Measurements from ENCODE around the gene CDK11B.
"Not testable (repeated sequence)": the region's sequence is repeated elsewhere in the genome, so short reads cannot be mapped to it uniquely, and the experiment has no call there.

The CDK11B gene

DNA sequence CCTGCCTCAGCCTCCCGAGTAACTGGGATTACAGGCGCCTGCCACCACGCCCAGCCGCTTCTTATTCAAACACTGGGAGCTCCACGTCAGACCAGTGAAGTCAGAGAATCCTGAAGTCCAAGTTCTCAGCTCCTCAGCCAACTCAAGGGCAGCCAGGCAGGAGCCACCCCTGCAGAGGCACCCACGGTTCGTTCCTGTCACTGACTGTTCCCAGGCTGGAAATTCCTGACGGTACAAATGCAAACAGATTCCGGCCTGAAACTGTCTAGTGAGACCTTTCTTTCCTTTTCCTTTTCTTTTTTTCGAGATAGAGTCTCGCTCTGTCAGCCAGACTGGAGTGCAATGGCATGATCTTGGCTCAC is 22.1 kb upstream of the CDK11B start:
- no peak for DNase-seq

GRCh38 chr1:1680031-1680911 is 21.5 kb upstream of the CDK11B start:
- DNase-seq, result no peak

DNA sequence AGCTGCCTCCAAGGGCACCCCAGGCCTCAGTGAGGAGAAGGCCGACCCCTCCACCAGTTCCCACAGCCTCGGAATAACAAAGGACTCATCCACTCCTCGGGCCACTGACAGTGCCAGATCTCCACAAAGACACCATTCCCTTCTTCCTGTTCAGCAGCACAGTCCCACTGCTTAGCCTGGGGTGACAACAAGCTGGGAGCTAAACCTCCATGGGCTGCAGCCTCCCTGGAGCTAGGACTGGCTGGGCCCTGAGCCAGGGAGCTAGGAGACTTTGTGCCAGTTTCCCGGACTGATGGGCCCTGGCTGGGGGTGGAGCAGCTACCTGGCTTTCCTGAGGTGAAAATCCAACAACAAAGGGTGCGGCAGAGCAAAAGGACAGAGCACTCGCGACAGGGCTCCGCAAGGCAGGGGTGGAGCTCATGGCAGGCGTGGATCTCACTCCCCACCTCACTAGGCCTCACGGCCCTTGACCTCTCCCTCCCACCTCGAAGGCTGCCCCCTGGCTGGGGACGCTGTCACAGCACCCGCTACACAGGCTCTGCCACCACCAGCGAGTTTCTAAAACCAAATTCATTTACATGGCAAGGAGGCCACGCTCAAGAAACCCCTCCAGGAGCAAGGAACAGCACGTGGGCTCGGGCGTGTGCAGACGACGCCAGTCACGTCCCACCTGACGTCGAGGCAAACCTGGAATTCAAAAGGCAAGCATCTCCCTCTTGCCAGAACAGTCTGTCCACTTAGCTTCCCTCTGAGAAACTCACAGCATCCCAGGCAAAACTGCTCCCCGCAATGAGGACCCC is 20.0 kb upstream of the CDK11B start:
- DNase-seq, result no peak

DNA sequence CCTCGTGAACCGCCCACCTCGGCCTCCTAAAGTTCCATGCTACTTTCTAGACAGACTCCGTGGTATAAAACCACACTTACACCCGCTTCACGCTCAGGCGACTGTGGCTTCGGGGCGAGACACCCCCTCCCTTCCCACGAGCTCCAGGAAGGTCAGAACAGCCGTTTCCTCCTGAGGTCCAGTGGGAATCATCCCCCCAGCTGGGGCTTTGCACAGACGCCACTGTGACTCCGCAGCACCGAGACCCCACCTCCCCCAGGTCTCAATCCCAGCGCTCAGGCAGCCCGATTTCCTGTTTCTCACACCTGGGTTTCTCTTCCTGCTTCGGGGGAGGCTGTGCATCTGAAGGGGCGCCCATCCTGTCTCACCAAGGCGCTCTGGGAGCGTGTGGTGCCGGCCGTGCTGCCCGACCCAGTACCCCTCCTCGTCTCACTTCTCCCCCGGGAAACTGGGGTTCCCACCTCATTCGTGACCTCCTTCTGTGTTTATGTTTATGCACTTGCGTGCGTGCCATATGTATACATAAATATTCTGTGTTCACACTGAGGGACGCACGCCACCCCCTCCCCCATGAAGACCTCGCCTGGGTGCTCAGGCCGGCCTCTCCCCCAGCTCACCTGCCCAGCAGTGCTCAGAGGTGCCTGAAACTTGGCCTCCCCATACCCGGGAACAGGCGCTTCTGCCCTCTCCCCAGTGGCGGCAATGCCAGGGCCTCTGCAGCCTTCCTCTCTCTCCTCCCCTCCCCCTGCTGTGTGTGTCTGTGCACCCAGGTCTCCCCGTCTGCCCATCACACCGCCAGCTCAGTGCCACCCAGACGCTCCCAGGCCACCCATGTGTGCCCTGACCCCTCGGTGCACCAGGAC is 19.1 kb upstream of the CDK11B start:
- DNase-seq, result no peak

DNA sequence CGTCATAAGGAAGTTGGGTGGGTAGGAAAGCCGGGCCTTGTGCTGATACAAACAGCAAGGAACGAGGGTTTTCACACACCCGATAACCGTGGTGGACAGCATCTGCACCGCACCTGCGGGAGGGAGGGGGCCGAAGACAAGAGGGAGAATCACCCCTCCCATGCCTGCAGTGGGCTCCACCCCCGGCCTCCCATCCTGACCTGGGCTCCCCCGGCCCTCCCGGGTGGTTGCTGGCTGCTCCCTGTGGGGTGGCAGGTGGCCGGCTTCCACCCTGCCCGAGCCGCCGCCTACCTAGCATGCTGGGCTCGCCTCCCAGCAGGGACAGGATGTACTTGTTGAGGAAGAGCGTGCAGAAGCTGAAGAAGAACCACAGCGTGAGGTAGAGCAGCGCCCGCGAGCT is 17.3 kb upstream of the CDK11B start:
- not testable (repeated sequence) for DNase-seq

DNA sequence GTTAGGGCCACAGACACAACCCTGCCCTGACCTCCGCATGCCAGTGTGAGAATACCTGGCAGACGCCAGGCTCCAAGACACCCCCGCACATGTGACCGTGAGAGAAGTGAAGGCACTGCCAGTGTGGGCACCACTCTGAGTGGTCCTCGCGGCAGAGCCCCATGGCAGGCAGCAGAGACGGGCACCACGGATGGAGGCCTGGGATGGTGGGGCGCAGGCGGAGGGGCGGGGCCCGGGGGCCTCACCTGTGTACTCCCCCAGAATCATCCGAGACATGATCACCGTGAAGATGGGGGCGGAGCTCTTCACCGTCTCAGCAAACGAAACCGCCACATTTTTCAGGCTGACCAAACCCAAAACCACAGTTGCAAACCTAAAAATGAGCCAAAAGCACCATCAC is 16.4 kb upstream of the CDK11B start:
- not testable (repeated sequence) for DNase-seq

GRCh38 chr1:1674806-1675205 is 16.0 kb upstream of the CDK11B start:
- DNase-seq, result not testable (repeated sequence)

- no peak for DNase-seq
Measured at GRCh38 chr1:1672181-1672965, 13.6 kb upstream of the CDK11B start.

DNA sequence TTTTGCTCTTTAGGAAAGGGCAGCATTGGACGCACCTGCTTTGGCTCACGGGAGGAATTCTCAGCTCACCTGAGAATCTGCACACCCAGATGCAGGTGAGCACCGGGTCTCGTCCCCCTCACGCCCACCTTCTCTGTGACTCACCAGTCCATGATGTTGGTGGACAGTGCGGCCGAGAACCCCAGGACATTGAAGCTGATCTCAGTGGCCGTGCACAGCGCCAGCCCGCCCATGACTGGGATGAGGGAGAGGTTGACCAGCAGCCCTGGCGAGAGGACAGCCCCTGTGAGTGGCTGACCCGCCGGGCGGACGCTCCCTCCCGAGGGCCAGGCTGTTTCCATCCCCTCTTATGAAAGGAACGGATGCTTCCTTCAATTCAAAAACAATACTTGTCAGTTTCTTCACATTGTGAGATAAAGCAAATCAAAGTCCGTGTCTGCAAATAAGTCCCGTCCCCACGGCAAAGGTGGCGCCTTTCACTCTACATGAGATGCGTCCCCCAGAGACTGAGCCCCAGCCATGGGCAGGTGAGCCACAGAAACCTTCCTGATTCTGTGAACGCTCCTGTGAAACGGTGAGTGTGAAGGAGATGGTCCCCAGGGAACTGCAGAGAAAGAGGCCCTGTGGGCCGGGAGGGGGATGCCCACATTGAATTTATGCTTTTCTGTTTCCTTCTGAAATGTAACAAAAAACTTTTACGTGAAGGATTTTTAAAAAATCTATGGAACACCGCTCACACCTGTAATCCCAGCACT is 12.7 kb upstream of the CDK11B start:
- DNase-seq, result no peak

GRCh38 chr1:1670866-1671265 is 12.1 kb upstream of the CDK11B start:
- DNase-seq, result no peak

DNA sequence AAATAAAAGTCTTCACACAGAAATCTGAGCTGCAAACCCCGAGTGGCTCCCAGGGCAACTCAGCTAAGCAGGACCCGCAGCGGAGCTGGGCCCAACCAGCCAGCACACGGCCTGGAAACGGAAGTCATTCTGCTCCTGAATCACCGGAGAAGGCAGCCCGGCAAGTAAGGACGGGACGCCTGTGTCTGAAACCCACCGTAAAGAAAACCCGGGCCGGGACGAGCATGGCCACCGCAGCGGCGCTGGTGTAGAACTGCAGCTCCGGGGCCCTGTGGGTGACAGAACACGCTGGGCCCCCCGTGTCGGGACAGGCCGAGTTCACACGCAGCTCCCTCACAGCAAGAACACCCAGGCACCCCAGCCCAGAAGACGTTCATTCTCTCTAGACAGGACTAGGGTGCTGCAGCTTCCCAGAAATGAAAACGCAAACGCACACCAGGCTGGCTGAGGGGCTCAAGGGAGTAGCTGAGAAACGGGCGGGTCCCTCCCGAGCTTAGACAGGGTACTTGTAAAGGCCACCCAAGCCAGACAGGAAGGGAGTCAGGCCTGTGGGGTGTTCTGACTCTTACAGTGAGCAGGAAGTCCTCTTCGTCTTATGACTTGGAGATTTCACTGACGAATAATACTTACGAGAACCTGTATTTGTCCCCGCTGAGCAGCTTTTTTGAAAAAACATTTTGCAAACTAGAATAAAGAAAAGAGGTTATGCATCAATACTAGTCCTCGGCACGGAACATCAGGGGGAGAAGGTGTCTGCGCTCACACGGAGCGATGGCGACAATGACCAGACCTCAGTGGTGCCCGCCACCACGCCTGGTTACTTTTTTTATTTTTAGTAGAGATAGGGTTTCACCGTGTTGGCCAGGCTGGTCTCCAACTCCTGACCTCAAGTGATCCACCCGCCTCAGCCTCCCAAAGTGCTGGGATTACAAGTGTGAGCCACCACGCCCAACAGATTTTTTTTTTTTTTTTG is 10.9 kb upstream of the CDK11B start:
- no peak for DNase-seq

GRCh38 chr1:1666526-1666925 is 7.7 kb upstream of the CDK11B start:
- DNase-seq, result no peak

- DNase-seq, result peak; percentile 5
Measured at GRCh38 chr1:1665815-1666251, 7.0 kb upstream of the CDK11B start.

GRCh38 chr1:1664941-1665814 is 6.4 kb upstream of the CDK11B start:
- no peak for DNase-seq

DNA sequence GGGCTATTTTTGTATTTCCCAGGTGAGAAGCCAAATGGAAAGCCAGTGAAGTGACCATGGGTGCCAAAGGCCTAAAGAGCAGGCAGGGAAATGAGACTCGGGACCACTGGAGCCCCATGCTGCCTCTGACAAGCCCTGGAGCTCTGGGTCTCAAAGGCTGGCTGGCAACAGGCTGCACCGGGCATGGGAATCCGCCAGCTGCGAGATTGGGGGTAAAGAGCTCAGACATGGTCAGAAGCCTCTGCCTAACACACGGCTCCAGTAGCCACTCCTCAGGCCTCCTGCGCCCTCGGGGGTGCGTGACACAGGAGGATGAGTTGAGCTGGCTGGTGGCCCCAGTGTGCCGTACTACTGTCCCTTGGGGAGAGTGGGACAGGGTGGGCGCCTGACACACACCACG is 5.5 kb upstream of the CDK11B start:
- not testable (repeated sequence) for DNase-seq

DNA sequence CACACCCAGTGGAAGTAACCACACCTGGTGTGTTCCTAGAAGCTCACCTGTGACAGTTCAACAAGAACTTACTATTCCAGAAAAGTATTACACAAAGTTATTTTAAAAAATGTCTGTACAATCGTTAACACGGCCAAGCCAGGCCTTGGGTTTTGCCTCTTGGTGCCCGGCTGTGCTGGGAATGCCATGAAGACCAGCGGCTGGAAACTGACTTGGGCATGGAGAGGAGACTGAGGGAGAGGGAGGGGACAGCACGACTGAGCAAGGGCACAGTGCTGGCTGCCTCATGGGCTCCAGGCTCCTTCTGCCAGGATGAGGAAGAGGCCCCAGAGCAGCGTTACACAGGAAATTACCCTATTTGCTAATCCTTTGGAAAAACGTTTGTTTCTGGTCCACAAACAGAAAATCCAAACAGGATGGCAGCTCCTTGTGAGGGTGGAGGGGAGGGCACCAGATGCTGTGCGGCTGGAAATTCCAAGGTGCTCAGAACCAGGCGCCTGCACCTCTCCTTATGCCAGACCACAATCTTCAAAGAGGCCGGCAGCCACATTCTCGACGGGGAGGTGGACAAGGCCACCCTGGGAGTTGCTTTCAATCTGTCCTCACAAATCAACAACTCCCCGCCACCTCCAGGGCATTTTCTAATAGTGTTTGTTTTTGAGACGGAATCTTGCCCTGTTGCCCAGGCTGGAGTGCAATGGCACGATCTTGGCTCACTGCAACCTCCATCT is 4.2 kb upstream of the CDK11B start:
- DNase-seq, result not testable (repeated sequence)

DNA sequence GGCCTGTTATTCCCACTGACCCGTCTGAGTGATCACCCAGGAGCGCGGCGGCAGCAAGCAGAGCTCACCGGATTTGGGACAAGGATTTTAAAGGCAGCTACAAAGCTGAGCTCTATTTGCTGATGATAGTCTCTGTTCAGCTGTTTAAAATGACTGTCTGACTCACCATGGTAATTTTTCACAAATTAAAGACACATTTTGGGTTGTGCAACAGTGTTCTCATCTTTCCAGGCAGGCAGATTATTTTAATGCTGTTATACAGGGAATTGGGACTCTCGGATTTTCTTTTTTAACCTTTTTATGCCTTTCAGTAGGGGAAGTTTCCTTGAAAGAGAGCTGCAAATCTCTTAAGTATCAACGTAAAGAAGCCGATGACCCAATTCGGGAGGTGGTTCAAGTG is 3.6 kb upstream of the CDK11B start:
- DNase-seq, result not testable (repeated sequence)

DNA sequence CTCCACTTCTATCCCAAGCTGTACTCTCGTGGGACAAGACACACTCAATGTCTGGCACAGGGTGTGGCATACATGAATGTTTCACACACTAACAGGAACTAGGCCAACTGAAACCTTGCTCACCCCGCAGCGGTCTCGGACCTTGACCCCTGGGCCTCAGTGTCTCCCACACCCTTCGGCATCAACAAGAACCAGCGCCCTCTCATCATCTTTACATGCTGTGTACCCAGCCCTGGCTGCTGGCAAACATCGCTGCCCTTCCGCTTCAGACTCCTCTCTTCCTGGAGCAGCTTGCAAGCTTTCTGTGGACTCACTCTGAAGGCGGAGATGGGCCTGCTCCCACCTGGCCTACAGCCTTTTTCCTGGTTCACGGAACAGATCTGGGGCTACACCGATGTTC is 10.5 kb downstream of the CDK11B start:
- DNase-seq, result not testable (repeated sequence)

Measured in NCI-H69 (cell line).